HCT116 (cell line): ENCODE measurements around the gene LRRN3. TPM values are rescaled to one million over a fixed set of nuclear protein-coding genes. Genes with fewer than 3 reads are reported as not detected.

ENCODE experiments used
- ATAC-seq: fragments of 200-7000 bp; cut with Tn5 transposase; 2 replicates; pipeline ENCODE4 v1.9.1; 2020; ENCODE audit warnings: mild to moderate bottlenecking, moderate library complexity
- BruUV-seq: library from RNA; stranded (reverse); fragments of 400-500 nt; replicated peaks from 2 replicates; lab custom pipeline; 2021; lab: Mats Ljungman, UMichigan
- CTCF ChIA-PET: fragments of 300-600 bp; sonication (Branson Sonifier 250); formaldehyde crosslinking; loops from one replicate; lab custom pipeline; 2021; ENCODE audit warnings: antibody characterized with exemption; lab: Charles Lee
- POLR2A ChIA-PET: fragments of 300-600, 350-600 bp; sonication (Branson Sonifier 250); formaldehyde crosslinking; loops from one replicate; lab custom pipeline; 2021; ENCODE audit warnings: antibody characterized with exemption; lab: Charles Lee
- RAD21 ChIA-PET, 2 experiments: fragments of 300-600 bp; sonication (Branson Sonifier 250); formaldehyde crosslinking; loops; one replicate each; lab custom pipeline; 2023; ENCODE audit warnings: low total read pairs in 2 of 2; ENCODE audit not compliant: uncharacterized antibody in 2 of 2, unreplicated experiment in 2 of 2, low non-redundant PET in 1 of 2; lab: Charles Lee
- DNase-seq: peaks from one replicate; pipeline ENCODE4 v3.0.0-alpha.2; 2010; ENCODE audit warnings: low read depth, low spot score
- H2AFZ ChIP-seq: fragments of 200-600 bp; shearing (Covaris generic), sonication (generic); 2 replicates; pipeline ENCODE4 v1.6.1; 2017; ENCODE audit warnings: low read depth, mixed run types, mixed read lengths, antibody characterized with exemption, low read length; ENCODE audit not compliant: poor library complexity, severe bottlenecking
- H3K27ac ChIP-seq: 2 replicates; pipeline ENCODE4 v1.5.1; 2012; ENCODE audit warnings: low read depth, low read length
- H3K27me3 ChIP-seq: fragments of 200-600 bp; sonication (generic); 2 replicates; pipeline ENCODE4 v1.6.1; 2016; ENCODE audit warnings: mixed run types, low read length, mixed read lengths; ENCODE audit not compliant: insufficient read depth
- H3K36me3 ChIP-seq, 2 experiments: fragments of 200-500 bp in 1 of 2; fragments of 200-600 bp in 1 of 2; sonication (Bioruptor generic) in 1 of 2; sonication (generic) in 1 of 2; 2 replicates each; pipeline versions ENCODE4 v1.5.1 to v1.6.1; 2014 to 2016; ENCODE audit warnings: low read length in 2 of 2, inconsistent platforms in 1 of 2, mixed read lengths in 1 of 2, mixed run types in 1 of 2; ENCODE audit not compliant: insufficient read depth in 2 of 2, control insufficient read depth in 1 of 2
- H3K4me1 ChIP-seq, 2 experiments: fragments of 200-600 bp in 1 of 2; sonication (generic) in 1 of 2; 2 replicates each; pipeline versions ENCODE4 v1.5.1 to v1.6.1; 2012 to 2017; ENCODE audit warnings: low read length in 2 of 2, inconsistent platforms in 1 of 2, mild to moderate bottlenecking in 1 of 2, mixed read lengths in 1 of 2, mixed run types in 1 of 2, moderate library complexity in 1 of 2; ENCODE audit not compliant: insufficient read depth in 2 of 2, control insufficient read depth in 1 of 2
- H3K4me2 ChIP-seq: fragments of 200-600 bp; sonication (generic); 2 replicates; pipeline ENCODE4 v1.6.1; 2017; ENCODE audit warnings: mixed run types, low read length, mixed read lengths
- H3K4me3 ChIP-seq, 2 experiments: fragments of 200-600 bp in 1 of 2; sonication (generic) in 1 of 2; replicated peaks in 1 of 2; 2 replicates each; pipeline ENCODE4 v1.5.1; 2011 to 2016; ENCODE audit warnings: low read length in 2 of 2, control low read depth in 1 of 2, low read depth in 1 of 2, mild to moderate bottlenecking in 1 of 2, mixed read lengths in 1 of 2, mixed run types in 1 of 2
- H3K79me2 ChIP-seq: fragments of 200-600 bp; sonication (generic); 2 replicates; pipeline ENCODE4 v1.6.1; 2017; ENCODE audit warnings: mild to moderate bottlenecking, mixed run types, low read length, moderate library complexity, mixed read lengths; ENCODE audit not compliant: insufficient read depth
- H3K9ac ChIP-seq: fragments of 200-600 bp; sonication (generic); 2 replicates; pipeline ENCODE4 v1.6.1; 2016; ENCODE audit warnings: low read length, mixed read lengths
- H3K9me2 ChIP-seq: fragments of 200-600 bp; sonication (generic), shearing (Covaris generic); 2 replicates; pipeline ENCODE4 v1.6.1; 2017; ENCODE audit warnings: mixed run types, mild to moderate bottlenecking, moderate library complexity; ENCODE audit not compliant: insufficient read depth
- H3K9me3 ChIP-seq, 2 experiments: fragments of 200-500 bp in 1 of 2; fragments of 200-600 bp in 1 of 2; sonication (Bioruptor generic) in 1 of 2; sonication (generic) in 1 of 2; 2 replicates each; pipeline ENCODE4 v1.6.1; 2014 to 2017; ENCODE audit warnings: low read length in 2 of 2, mixed read lengths in 2 of 2, inconsistent platforms in 1 of 2, low read depth in 1 of 2, mild to moderate bottlenecking in 1 of 2, mixed run types in 1 of 2, moderate library complexity in 1 of 2; ENCODE audit not compliant: control insufficient read depth in 1 of 2, insufficient read depth in 1 of 2
- H4K20me1 ChIP-seq: fragments of 200-600 bp; sonication (generic), shearing (Covaris generic); 2 replicates; pipeline ENCODE4 v1.6.1; 2017; ENCODE audit warnings: mixed run types, mild to moderate bottlenecking, moderate library complexity; ENCODE audit not compliant: insufficient read depth
- ATF3 ChIP-seq: IDR thresholded peaks from 2 replicates; pipeline ENCODE4 v1.6.1; 2012
- CBX3 ChIP-seq: IDR thresholded peaks from 2 replicates; pipeline ENCODE4 v1.6.1; 2012; ENCODE audit warnings: low read depth
- ELF1 ChIP-seq: IDR thresholded peaks from 2 replicates; pipeline ENCODE4 v1.6.1; 2012; ENCODE audit warnings: low read depth, borderline replicate concordance
- FOSL1 ChIP-seq: IDR thresholded peaks from 2 replicates; pipeline ENCODE4 v1.6.1; 2012; ENCODE audit warnings: low read depth
- MAX ChIP-seq: IDR thresholded peaks from 2 replicates; pipeline ENCODE4 v1.6.1; 2012
- POLR2A ChIP-seq: IDR thresholded peaks from 2 replicates; pipeline ENCODE4 v1.7.0; 2011; ENCODE audit warnings: borderline replicate concordance; ENCODE audit not compliant: insufficient read depth, insufficient read length; ENCODE audit errors: extremely low read depth
- SIN3A ChIP-seq: IDR thresholded peaks from 2 replicates; pipeline ENCODE4 v1.6.1; 2012; ENCODE audit warnings: low read depth
- SP1 ChIP-seq: IDR thresholded peaks from 2 replicates; pipeline ENCODE4 v1.6.1; 2012; ENCODE audit warnings: low read depth
- SRF ChIP-seq: IDR thresholded peaks from 2 replicates; pipeline ENCODE4 v1.6.1; 2012; ENCODE audit warnings: low read depth
- ZBTB33 ChIP-seq: IDR thresholded peaks from 2 replicates; pipeline ENCODE4 v1.6.1; 2011; ENCODE audit warnings: mild to moderate bottlenecking, low read length, moderate library complexity; ENCODE audit not compliant: insufficient replicate concordance; ENCODE audit errors: extremely low read depth
- ZNF274 ChIP-seq: fragments of 200-500 bp; sonication (Bioruptor generic); IDR thresholded peaks from 2 replicates; pipeline ENCODE4 v1.6.1; 2014; ENCODE audit warnings: mild to moderate bottlenecking, low read depth, low read length, inconsistent platforms
- intact Hi-C: fragments of 100-400 bp; cut with micrococcal nuclease; formaldehyde crosslinking; loops from 2 replicates; pipeline ENCODE4 v1.10.0; 2022
- total RNA-seq: library from RNA; stranded (reverse); gene quantifications from one replicate; pipeline ENCODE4 v1.2.1, GENCODE V29; 2021; ENCODE audit not compliant: unreplicated experiment

The LRRN3 gene
- total RNA-seq, 1 experiment from 2014 or later = 0.07 TPM

GRCh38 chr7:111086532-111086931 is 4.4 kb upstream of the LRRN3 start:
- Histone ChIP-seq H3K9me2 (no peaks in the 10 kb centered on the region), H3K27ac (no peak overlapping the region), H3K4me1 (no peaks in the 10 kb centered on the region), H2AFZ (no peak overlapping the region), H3K27me3 (no peaks in the 10 kb centered on the region), H3K4me2 (no peak overlapping the region), H3K79me2 (no peaks in the 10 kb centered on the region), H3K4me3 (no peak overlapping the region), H4K20me1 (no peaks in the 10 kb centered on the region), H3K36me3 (no peaks in the 10 kb centered on the region), H3K9me3 (no peaks in the 10 kb centered on the region), H3K9ac (no peak overlapping the region)
- POLR2A ChIA-PET = no interaction called here
- BruUV-seq = no TSS peak
- CTCF ChIA-PET = no interaction called here
- RAD21 ChIA-PET = no interaction called here
- intact Hi-C loops = no loop called here
- DNase-seq = peak; percentile 21
- ATAC-seq = no peak
- TF ChIP-seq ATF3 (no peak), CBX3 (no peak), SRF (no peak), FOSL1 (peak; percentile 47), POLR2A (no peak), MAX (no peak), SP1 (0 out of 2 replicates have a peak, but pooled peaks have one; percentile 19), ZNF274 (no peak), SIN3A (no peak), ELF1 (no peak), ZBTB33 (no peak)
